ENCODE measurements around the gene RGS3.

RGS3 gene

GRCh38 chr9:113582698-113583200 lies 119.2 kb downstream of the RGS3 start:
- DNase-seq (ENCODE audit: extremely low read depth in 1 of 2, low read depth in 1 of 2), result no peak

- DNase-seq (ENCODE audit: extremely low read depth in 1 of 2, low read depth in 1 of 2), result no peak
Measured at GRCh38 chr9:113583511-113584427, 120.2 kb downstream of the RGS3 start.

- no peak for DNase-seq (ENCODE audit: extremely low read depth in 1 of 2, low read depth in 1 of 2)
Measured at GRCh38 chr9:113584428-113585084, 121.0 kb downstream of the RGS3 start.

- no peak for DNase-seq (ENCODE audit: extremely low read depth in 1 of 2, low read depth in 1 of 2)
Measured at GRCh38 chr9:113585085-113585442, 121.5 kb downstream of the RGS3 start.

GRCh38 chr9:113585555-113585954 lies 122.0 kb downstream of the RGS3 start:
- no peak for DNase-seq (ENCODE audit: extremely low read depth in 1 of 2, low read depth in 1 of 2)

- DNase-seq (ENCODE audit: extremely low read depth in 1 of 2, low read depth in 1 of 2), result no peak
Measured at GRCh38 chr9:113587471-113588031, 124.0 kb downstream of the RGS3 start.

GRCh38 chr9:113588242-113588810 lies 124.8 kb downstream of the RGS3 start:
- DNase-seq (ENCODE audit: extremely low read depth in 1 of 2, low read depth in 1 of 2), result no peak

- no peak for DNase-seq (ENCODE audit: extremely low read depth in 1 of 2, low read depth in 1 of 2)
Measured at GRCh38 chr9:113588936-113589335, 125.4 kb downstream of the RGS3 start.

GRCh38 chr9:113589407-113589806 lies 125.9 kb downstream of the RGS3 start:
- DNase-seq (ENCODE audit: extremely low read depth in 1 of 2, low read depth in 1 of 2), result no peak

GRCh38 chr9:113589890-113590289 lies 126.4 kb downstream of the RGS3 start:
- no peak for DNase-seq (ENCODE audit: extremely low read depth in 1 of 2, low read depth in 1 of 2)

- DNase-seq (ENCODE audit: extremely low read depth in 1 of 2, low read depth in 1 of 2), result no peak
Measured at GRCh38 chr9:113590389-113590788, 126.9 kb downstream of the RGS3 start.

- peak; percentile 44 to 52 for DNase-seq (ENCODE audit: extremely low read depth in 1 of 2, low read depth in 1 of 2)
Measured at GRCh38 chr9:113590991-113591898, 127.7 kb downstream of the RGS3 start.

GRCh38 chr9:113591899-113592625 lies 128.5 kb downstream of the RGS3 start:
- DNase-seq (ENCODE audit: extremely low read depth in 1 of 2, low read depth in 1 of 2), result no peak

GRCh38 chr9:113592876-113593575 lies 129.5 kb downstream of the RGS3 start:
- DNase-seq (ENCODE audit: extremely low read depth in 1 of 2, low read depth in 1 of 2), result no peak

GRCh38 chr9:113593682-113594281 lies 130.3 kb downstream of the RGS3 start:
- no peak for DNase-seq (ENCODE audit: extremely low read depth in 1 of 2, low read depth in 1 of 2)

GRCh38 chr9:113594484-113595299 lies 131.2 kb downstream of the RGS3 start:
- no peak for DNase-seq (ENCODE audit: extremely low read depth in 1 of 2, low read depth in 1 of 2)

GRCh38 chr9:113596616-113597320 lies 133.2 kb downstream of the RGS3 start:
- DNase-seq (ENCODE audit: extremely low read depth in 1 of 2, low read depth in 1 of 2), result no peak
